LoVo (cell line): ENCODE data around the gene GNA12.
"Not testable (repeated sequence)": the region's sequence is repeated elsewhere in the genome, so short reads cannot be mapped to it uniquely, and the experiment has no call there.

Source experiments
- DNase-seq: peaks from one replicate; pipeline ENCODE4 v3.0.0-alpha.2; 2016; ENCODE audit warnings: low spot score

GNA12 gene

GRCh38 chr7:2691932-2692439 is 152.1 kb downstream of the GNA12 start:
- DNase-seq = not testable (repeated sequence)

GRCh38 chr7:2691011-2691707 is 152.9 kb downstream of the GNA12 start:
- DNase-seq = no peak

- DNase-seq = no peak
Measured at GRCh38 chr7:2689951-2690705, 154.0 kb downstream of the GNA12 start.

- DNase-seq = no peak
Measured at GRCh38 chr7:2689343-2689847, 154.7 kb downstream of the GNA12 start.

GRCh38 chr7:2688409-2689342 is 155.4 kb downstream of the GNA12 start:
- no peak for DNase-seq

GRCh38 chr7:2687881-2688318 is 156.2 kb downstream of the GNA12 start, which contains the start of gene AMZ1:
Gene AMZ1, plus strand, starts transcription at chr7:2688202. Its CDS starts 12,250 bp downstream, at chr7:2700452.
- DNase-seq = no peak

- no peak for DNase-seq
Measured at GRCh38 chr7:2687338-2687869, 156.7 kb downstream of the GNA12 start.

GRCh38 chr7:2686101-2686500 is 158.0 kb downstream of the GNA12 start:
- no peak for DNase-seq

- DNase-seq = no peak
Measured at GRCh38 chr7:2684501-2684900, 159.6 kb downstream of the GNA12 start.

GRCh38 chr7:2681929-2682799 is 161.9 kb downstream of the GNA12 start:
- no peak for DNase-seq

- DNase-seq = peak; percentile 65
Measured at GRCh38 chr7:2680792-2681490, 163.2 kb downstream of the GNA12 start.

- DNase-seq = no peak
Measured at GRCh38 chr7:2680256-2680655, 163.9 kb downstream of the GNA12 start.

- not testable (repeated sequence) for DNase-seq
Measured at GRCh38 chr7:2679135-2680127, 164.7 kb downstream of the GNA12 start.

- not testable (repeated sequence) for DNase-seq
Measured at GRCh38 chr7:2678454-2678853, 165.7 kb downstream of the GNA12 start.
